OCI-M2 (cell line): Measurements from ENCODE around the gene PIERCE2.
"Not testable (repeated sequence)": the region's sequence is repeated elsewhere in the genome, so short reads cannot be mapped to it uniquely, and the experiment has no call there.

Source experiments
- DNase-seq: peaks from one replicate; lab custom pipeline; 2025; ENCODE audit not compliant: unreplicated experiment; lab: John Stamatoyannopoulos, UW

Gene PIERCE2

DNA sequence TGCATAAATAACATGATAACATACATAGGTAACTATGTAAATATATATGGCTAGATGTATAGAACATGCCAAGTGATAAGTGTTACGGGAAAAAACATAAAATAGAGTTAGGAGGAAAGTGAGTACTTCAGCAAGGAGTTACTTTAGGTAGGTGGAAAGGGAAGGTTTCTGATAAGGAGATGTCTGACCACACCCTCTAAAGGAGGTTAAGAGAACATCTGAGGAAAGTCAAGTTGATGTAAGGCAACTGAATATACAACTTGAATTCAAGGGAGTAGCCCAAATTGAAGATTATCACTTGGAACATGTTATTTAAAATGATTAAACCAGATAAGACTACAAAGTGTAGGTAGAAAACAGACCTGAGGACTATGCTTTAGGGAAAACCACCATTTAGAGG lies 13.8 kb downstream of the PIERCE2 start:
- no peak for DNase-seq

DNA sequence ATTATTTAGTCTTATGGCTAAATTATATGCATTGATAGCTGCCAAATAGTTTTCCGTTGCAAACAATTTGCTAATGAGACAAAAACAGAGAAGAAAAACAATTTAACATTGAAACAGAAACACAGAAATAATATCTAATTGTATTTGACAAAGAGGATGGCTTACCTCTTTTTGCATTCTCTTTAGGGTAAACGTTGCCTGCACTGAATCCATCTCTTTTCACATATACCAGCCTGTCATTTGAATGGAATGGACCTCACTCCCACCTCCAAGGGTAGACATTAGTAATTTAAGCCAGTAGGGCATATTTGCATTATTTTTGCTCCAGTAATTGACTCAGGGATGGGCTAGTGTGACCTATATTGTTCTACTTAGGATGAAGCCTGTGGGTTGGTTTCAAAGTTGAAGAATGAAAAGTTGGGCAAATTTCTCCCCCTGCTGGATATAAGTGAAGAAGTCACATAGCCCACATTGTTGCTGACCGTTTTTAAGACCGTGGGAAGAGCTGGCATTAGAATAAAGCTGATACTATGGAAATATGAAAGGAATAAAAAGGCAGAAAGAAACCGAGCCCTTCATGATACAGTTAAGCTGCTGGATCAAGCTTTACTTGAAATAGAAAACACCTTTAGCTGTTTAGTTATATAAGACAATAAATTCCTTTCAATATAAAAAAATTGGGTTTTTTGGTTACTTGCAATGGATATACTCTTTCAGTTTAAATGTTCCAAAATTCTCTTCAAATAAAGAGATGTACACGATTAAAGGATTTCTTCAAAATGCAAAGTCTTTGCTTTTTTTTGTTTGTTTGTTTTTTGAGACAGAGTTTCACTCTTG lies 26.9 kb downstream of the PIERCE2 start:
- peak; percentile 19 for DNase-seq

DNA sequence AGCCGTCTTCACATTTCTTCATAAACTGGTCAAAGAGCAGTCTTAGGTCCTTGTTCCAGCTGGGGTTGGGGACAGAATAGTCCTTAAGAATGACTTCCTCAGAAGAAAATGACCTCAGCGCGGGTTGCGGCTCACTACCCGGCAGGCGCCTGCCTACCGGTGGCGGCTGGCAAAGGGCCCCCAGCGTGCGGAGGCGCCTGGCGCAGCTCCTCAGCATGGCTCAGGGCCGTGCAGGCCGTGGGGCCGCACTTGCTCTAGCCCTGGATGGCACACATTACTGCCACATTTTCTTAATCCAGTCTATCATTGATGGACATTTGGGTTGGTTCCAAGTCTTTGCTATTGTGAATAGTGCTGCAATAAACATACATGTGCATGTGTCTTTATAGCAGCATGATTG lies 34.8 kb downstream of the PIERCE2 start:
- DNase-seq, result not testable (repeated sequence)

DNA sequence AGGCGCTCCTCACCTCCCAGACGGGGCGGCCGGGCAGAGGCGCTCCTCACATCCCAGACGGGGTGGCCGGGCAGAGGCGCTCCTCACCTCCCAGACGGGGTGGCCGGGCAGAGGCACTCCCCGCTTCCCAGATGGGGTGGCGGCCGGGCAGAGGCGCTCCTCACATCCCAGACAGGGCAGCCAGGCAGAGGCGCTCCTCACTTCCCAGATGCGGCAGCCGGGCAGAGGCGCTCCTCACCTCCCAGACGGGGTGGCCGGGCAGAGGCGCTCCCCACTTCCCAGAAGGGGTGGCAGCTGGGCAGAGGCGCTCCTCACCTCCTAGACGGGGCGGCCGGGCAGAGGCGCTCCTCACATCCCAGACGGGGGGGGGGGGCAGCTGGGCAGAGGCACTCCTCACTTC lies 37.6 kb downstream of the PIERCE2 start:
- not testable (repeated sequence) for DNase-seq

DNA sequence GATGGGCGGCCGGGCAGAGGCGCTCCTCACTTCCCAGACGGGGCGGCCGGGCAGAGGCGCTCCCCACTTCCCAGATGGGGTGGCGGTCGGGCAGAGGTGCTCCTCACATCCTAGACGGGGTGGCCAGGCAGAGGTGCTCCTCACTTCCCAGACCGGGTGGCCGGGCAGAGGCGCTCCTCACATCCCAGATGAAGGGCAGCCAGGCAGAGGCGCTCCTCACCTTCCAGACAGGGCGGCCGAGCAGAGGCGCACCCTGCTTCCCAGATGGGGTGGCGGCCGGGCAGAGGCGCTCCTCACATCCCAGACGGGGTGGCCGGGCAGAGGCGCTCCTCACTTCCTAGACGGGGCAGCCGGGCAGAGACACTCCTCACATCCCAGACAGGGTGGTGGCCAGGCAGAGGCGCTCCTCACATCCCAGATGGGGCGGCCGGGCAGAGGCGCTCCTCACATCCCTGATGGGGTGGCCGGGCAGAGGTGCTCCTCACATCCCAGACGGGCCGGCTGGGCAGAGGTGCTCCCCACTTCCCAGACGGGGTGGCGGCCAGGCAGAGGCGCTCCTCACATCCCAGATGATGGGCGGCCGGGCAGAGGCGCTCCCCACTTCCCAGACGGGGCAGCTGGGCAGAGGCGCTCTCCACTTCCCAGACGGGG lies 38.2 kb downstream of the PIERCE2 start:
- not testable (repeated sequence) for DNase-seq

DNA sequence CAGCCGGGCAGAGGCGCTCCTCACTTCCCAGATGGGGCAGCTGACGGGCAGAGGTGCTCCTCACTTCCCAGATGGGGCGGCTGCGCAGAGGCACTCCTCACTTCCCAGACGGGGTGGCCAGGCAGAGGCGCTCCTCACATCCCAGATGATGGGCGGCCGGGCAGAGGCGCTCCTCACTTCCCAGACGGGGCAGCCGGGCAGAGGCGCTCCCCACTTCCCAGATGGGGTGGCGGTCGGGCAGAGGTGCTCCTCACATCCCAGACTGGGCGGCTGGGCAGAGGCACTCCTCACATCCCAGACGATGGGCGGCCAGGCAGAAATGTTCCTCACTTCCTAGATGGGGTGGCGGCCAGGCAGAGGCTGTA lies 38.7 kb downstream of the PIERCE2 start:
- not testable (repeated sequence) for DNase-seq

DNA sequence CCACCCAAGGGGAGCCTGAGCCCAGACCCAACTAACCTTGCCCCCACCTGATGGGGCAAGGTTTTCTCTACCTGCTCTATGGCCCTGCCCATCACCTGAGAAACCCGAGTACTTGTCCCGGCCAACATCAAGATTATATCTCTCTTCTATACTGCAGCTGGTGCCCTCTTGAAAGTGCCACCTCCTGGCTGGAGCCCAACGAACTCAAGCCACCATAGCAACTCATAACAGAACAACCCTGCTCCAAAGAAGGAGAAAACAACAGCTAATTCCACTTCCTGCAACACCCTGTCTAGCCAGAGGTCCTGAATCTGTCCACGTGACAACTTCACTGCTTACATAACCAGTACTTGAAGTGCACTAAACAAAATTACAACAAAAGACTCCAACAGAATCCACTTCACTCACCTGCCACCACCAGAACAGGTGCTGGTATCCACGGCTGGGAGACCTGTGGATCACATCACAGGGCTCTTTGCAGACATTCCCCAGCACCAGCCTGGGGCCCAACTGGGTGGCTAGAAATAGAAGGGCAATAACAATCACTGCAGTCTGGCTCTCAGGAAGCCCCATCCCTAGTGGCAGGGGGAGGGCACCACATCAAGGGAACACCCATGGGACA lies 49.2 kb downstream of the PIERCE2 start:
- no peak for DNase-seq

DNA sequence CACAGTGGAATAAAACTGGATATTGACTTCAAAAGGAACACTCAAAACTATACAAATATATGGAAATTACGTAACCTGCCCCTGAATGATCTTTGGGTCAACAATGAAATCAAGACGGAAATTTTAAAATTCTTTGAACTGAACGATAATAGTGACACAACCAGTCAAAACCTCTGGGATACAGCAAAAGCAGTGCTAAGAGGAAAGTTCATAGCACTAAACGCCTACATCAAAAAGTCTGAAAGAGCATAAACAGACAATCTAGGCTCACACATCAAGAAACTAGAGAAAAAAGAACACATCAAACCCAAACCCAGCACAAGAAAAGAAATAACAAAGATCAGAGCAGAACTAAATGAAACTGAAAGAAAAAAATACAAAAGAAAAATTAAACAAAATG lies 53.2 kb downstream of the PIERCE2 start:
- no peak for DNase-seq

DNA sequence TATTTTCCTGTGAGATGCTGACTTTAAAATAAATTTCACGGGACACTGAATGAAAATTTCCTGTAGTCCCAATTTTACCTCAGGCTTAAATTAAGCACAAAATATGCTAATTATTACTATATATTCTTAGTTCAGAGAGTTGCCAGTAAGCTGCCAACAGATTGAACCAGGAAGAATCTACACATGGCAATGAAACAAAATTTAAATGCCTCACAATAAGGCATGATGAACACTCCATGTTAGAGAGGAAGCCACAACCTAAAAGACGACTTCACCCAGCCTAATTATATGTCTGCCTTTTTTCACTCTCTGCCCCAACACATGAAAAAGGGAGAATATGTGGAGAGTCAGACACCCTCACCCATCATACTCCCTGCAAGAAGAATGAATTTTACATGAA lies 60.0 kb downstream of the PIERCE2 start:
- DNase-seq, result no peak
